HepG2 (cell line): ENCODE results near the gene PDILT. TPM values are rescaled to one million over a fixed set of nuclear protein-coding genes. Genes with fewer than 3 reads are reported as not detected.

Experiments
- ARNT2 ChIP-seq: sonication (generic); formaldehyde crosslinking; IDR thresholded peaks from 2 replicates; pipeline ENCODE4 v1.8.0; 2022; ENCODE audit warnings: mild to moderate bottlenecking, low read depth, missing genetic modification reagents, moderate library complexity
- ATF3 ChIP-seq: sonication (generic); formaldehyde crosslinking; IDR thresholded peaks from 2 replicates; pipeline ENCODE4 v1.4.0; 2020; ENCODE audit warnings: missing genetic modification reagents
- CCDC6 ChIP-seq: sonication (generic); formaldehyde crosslinking; IDR thresholded peaks from 2 replicates; pipeline ENCODE4 v1.8.1; 2022; ENCODE audit warnings: mild to moderate bottlenecking, missing genetic modification reagents, moderate library complexity
- DNMT3B ChIP-seq: conservative IDR thresholded peaks from 2 replicates; pipeline ENCODE4 v1.6.1; 2016; ENCODE audit warnings: missing biosample characterization, control low read depth
- GLI4 ChIP-seq: sonication (generic); formaldehyde crosslinking; IDR thresholded peaks from 2 replicates; pipeline ENCODE4 v1.5.1; 2020; ENCODE audit warnings: missing genetic modification reagents, mild to moderate bottlenecking, moderate library complexity, borderline replicate concordance
- GTF3A ChIP-seq: sonication (generic); formaldehyde crosslinking; conservative IDR thresholded peaks from 2 replicates; pipeline ENCODE4 v1.4.0; 2020; ENCODE audit warnings: mild to moderate bottlenecking, missing genetic modification reagents
- HDAC2 ChIP-seq: sonication (generic); formaldehyde crosslinking; IDR thresholded peaks from 2 replicates; pipeline ENCODE4 v1.4.0; 2020; ENCODE audit warnings: missing genetic modification reagents
- KDM4B ChIP-seq: sonication (generic); formaldehyde crosslinking; IDR thresholded peaks from 2 replicates; pipeline ENCODE4 v1.4.0; 2020; ENCODE audit warnings: missing genetic modification reagents
- KDM5B ChIP-seq: sonication (generic); formaldehyde crosslinking; IDR thresholded peaks from 2 replicates; pipeline ENCODE4 v1.4.0; 2020; ENCODE audit warnings: missing genetic modification reagents, mild to moderate bottlenecking, borderline replicate concordance
- MAFF ChIP-seq: IDR thresholded peaks from 2 replicates; pipeline ENCODE4 v1.6.1; 2011; ENCODE audit warnings: low read depth, low read length, improper control_type of control experiment
- NR3C1 ChIP-seq: sonication (generic); formaldehyde crosslinking; IDR thresholded peaks from 2 replicates; pipeline ENCODE4 v1.4.0; 2020; ENCODE audit warnings: missing genetic modification reagents
- PHF8 ChIP-seq: sonication (generic); formaldehyde crosslinking; IDR thresholded peaks from 2 replicates; pipeline ENCODE4 v1.5.0; 2020; ENCODE audit warnings: missing genetic modification reagents
- PRMT3 ChIP-seq: sonication (generic); formaldehyde crosslinking; IDR thresholded peaks from 2 replicates; pipeline ENCODE4 v1.8.1; 2022; ENCODE audit warnings: low read depth, mild to moderate bottlenecking, moderate library complexity, missing genetic modification reagents, borderline replicate concordance
- SNAPC5 ChIP-seq: sonication (generic); formaldehyde crosslinking; IDR thresholded peaks from 2 replicates; pipeline ENCODE4 v1.8.1; 2023; ENCODE audit warnings: mild to moderate bottlenecking, missing genetic modification reagents, borderline replicate concordance
- SRSF4 ChIP-seq: fragments of 200-400 bp; formaldehyde crosslinking; IDR thresholded peaks from one replicate; pipeline ENCODE4 v1.6.1; 2018; ENCODE audit warnings: mild to moderate bottlenecking, low read depth, low read length, moderate library complexity; ENCODE audit not compliant: poor library complexity, severe bottlenecking
- XBP1 ChIP-seq: sonication (generic); formaldehyde crosslinking; IDR thresholded peaks from 2 replicates; pipeline ENCODE4 v1.5.0; 2020; ENCODE audit warnings: missing genetic modification reagents
- ZBTB42 ChIP-seq: sonication (generic); formaldehyde crosslinking; IDR thresholded peaks from 2 replicates; pipeline ENCODE4 v1.5.0; 2020; ENCODE audit warnings: mild to moderate bottlenecking, missing genetic modification reagents
- ZKSCAN1 ChIP-seq: fragments of 150-350 bp; IDR thresholded peaks from 2 replicates; pipeline ENCODE4 v1.6.1; 2014; ENCODE audit warnings: low read length
- ZNF12 ChIP-seq: sonication (generic); formaldehyde crosslinking; IDR thresholded peaks from 2 replicates; pipeline ENCODE4 v1.5.0; 2020; ENCODE audit warnings: missing genetic modification reagents
- ZNF264 ChIP-seq: sonication (generic); formaldehyde crosslinking; IDR thresholded peaks from 2 replicates; pipeline ENCODE4 v1.4.0; 2020; ENCODE audit warnings: missing genetic modification reagents
- ZNF296 ChIP-seq: sonication (generic); formaldehyde crosslinking; conservative IDR thresholded peaks from 2 replicates; pipeline ENCODE4 v1.5.0; 2020; ENCODE audit warnings: mild to moderate bottlenecking, missing genetic modification reagents
- ZNF329 ChIP-seq: sonication (generic); formaldehyde crosslinking; IDR thresholded peaks from 2 replicates; pipeline ENCODE4 v1.9.0; 2021; ENCODE audit warnings: low read depth, mild to moderate bottlenecking, missing genetic modification reagents
- ZNF569 ChIP-seq: sonication (generic); formaldehyde crosslinking; IDR thresholded peaks from 2 replicates; pipeline ENCODE4 v1.5.0; 2020; ENCODE audit warnings: mild to moderate bottlenecking, missing genetic modification reagents, moderate library complexity, borderline replicate concordance
- ZNF737 ChIP-seq: sonication (generic); formaldehyde crosslinking; IDR thresholded peaks from 2 replicates; pipeline ENCODE4 v1.5.0; 2020; ENCODE audit warnings: missing genetic modification reagents, mild to moderate bottlenecking, borderline replicate concordance
- ZNF773 ChIP-seq: sonication (generic); formaldehyde crosslinking; IDR thresholded peaks from 2 replicates; pipeline ENCODE4 v1.4.0; 2020; ENCODE audit warnings: missing genetic modification reagents, borderline replicate concordance
- ZSCAN25 ChIP-seq: sonication (generic); formaldehyde crosslinking; IDR thresholded peaks from 2 replicates; pipeline ENCODE4 v1.8.0; 2022; ENCODE audit warnings: mild to moderate bottlenecking, missing genetic modification reagents
- polyA plus RNA-seq, 8 experiments: library from polyadenylated mRNA; depleted of rRNA in 3 of 8; stranded (reverse) in 7 of 8; unstranded in 1 of 8; fragments of >200 nt; fragmentation: Illumina TruSeq in 4 of 8; extraction: Trizol in 4 of 8; gene quantifications; 2 replicates each; pipeline versions ENCODE4 v1.2.1 to v1.2.3, GENCODE V29; 2011 to 2016; ENCODE audit warnings: low read depth in 4 of 8, missing spikeins in 1 of 8, mixed read lengths in 1 of 8; ENCODE audit not compliant: insufficient read depth in 1 of 8
- total RNA-seq, 5 experiments: library from RNA; depleted of rRNA; stranded (reverse); fragments of >200 nt; fragmentation: Illumina TruSeq; extraction: Trizol; gene quantifications; 2 replicates each; pipeline ENCODE4 v1.2.3, GENCODE V29; 2016; ENCODE audit warnings: low read depth in 1 of 5
- TF ChIP-seq, protein P1 (sequence below): sonication (generic); formaldehyde crosslinking; IDR thresholded peaks from 2 replicates; pipeline ENCODE4 v1.4.0; 2020; ENCODE audit warnings: missing genetic modification reagents

PDILT gene
- total and polyA plus RNA-seq, 2 of the 13 experiments (the other 11 are each of a cell fraction or from before 2014, with no cell fraction given) = not detected

DNA sequence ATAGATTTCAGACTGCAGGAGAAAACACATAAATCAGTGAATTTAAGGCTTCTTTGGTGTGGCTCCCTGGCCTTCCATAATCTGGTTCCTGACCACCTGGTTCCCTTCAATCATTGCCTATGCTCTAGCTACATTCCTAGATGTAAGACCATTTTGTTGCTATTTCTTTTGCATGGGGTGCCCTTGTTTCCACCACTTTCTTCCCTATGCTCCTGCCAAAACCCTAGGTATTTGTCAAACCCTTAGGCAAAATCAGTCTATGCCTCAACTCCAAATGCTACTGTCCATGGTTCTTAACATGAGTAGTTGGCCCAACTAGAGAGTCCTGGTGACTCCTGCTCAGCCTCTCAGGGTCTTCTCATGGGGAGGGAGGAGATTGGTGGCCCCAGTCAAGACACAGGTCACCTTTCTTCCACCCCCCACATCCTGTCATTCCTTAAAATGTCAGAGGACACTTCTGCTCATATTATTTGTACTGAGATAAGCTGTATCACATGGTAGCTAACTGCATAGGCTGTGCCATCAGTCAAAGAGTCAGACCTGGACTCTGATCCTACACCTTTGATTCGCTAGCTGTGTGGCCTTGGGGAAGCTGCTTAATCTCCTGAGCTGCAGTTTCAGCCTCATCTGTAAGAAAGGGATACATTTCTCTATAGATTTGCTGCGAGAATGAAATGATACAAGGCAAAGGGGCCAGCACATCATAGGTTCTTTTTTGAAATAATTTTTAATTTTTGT lies 19.8 kb upstream of the PDILT start (continued):
- TF ChIP-seq, protein P1, sequence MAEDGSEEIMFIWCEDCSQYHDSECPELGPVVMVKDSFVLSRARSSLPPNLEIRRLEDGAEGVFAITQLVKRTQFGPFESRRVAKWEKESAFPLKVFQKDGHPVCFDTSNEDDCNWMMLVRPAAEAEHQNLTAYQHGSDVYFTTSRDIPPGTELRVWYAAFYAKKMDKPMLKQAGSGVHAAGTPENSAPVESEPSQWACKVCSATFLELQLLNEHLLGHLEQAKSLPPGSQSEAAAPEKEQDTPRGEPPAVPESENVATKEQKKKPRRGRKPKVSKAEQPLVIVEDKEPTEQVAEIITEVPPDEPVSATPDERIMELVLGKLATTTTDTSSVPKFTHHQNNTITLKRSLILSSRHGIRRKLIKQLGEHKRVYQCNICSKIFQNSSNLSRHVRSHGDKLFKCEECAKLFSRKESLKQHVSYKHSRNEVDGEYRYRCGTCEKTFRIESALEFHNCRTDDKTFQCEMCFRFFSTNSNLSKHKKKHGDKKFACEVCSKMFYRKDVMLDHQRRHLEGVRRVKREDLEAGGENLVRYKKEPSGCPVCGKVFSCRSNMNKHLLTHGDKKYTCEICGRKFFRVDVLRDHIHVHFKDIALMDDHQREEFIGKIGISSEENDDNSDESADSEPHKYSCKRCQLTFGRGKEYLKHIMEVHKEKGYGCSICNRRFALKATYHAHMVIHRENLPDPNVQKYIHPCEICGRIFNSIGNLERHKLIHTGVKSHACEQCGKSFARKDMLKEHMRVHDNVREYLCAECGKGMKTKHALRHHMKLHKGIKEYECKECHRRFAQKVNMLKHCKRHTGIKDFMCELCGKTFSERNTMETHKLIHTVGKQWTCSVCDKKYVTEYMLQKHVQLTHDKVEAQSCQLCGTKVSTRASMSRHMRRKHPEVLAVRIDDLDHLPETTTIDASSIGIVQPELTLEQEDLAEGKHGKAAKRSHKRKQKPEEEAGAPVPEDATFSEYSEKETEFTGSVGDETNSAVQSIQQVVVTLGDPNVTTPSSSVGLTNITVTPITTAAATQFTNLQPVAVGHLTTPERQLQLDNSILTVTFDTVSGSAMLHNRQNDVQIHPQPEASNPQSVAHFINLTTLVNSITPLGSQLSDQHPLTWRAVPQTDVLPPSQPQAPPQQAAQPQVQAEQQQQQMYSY (CRISPR knock-in tag) = no peak
- TF ChIP-seq ZNF296 (CRISPR knock-in tag) (0 out of 2 replicates have a peak, but pooled peaks have one; percentile 32), CCDC6 (CRISPR knock-in tag) (no peak), ZNF329 (CRISPR knock-in tag) (no peak), MAFF (no peak), ZNF773 (CRISPR knock-in tag) (no peak), ARNT2 (no peak), HDAC2 (peak; percentile 94), GTF3A (no peak), KDM4B (CRISPR knock-in tag) (0 out of 2 replicates have a peak, but pooled peaks have one; percentile 53), ZNF12 (CRISPR knock-in tag) (peak; percentile 43; the same call in 1 of the 2 replicates), PHF8 (0 out of 2 replicates have a peak, but pooled peaks have one; percentile 46), NR3C1 (no peak), XBP1 (CRISPR knock-in tag) (no peak), ZSCAN25 (peak; percentile 52; the same call in 1 of the 2 replicates), ZNF569 (CRISPR knock-in tag) (no peak), SNAPC5 (CRISPR knock-in tag) (no peak), ZKSCAN1 (no peak), ZNF737 (no peak; the same call in 1 of the 2 replicates), ZBTB42 (CRISPR knock-in tag) (peak; percentile 77), ZNF264 (CRISPR knock-in tag) (peak; percentile 99), SRSF4 (no peak), GLI4 (CRISPR knock-in tag) (0 out of 2 replicates have a peak, but pooled peaks have one; percentile 70), DNMT3B (CRISPR knock-in tag) (no peak), ATF3 (CRISPR knock-in tag) (no peak), KDM5B (CRISPR knock-in tag) (no peak), PRMT3 (CRISPR knock-in tag) (no peak)
